CD14-positive monocyte (primary cell): ENCODE results near the gene LRRC25. TPM values are rescaled to one million over a fixed set of nuclear protein-coding genes. Genes with fewer than 3 reads are reported as not detected.

Experiments
- DNase-seq, 3 donors: peaks; one replicate each; pipeline ENCODE4 v3.0.0-alpha.2; 2011 to 2022
- H2AFZ ChIP-seq: 2 replicates; pipeline ENCODE4 v1.6.0; 2012; ENCODE audit warnings: mild to moderate bottlenecking, low read depth, low read length, inconsistent platforms; ENCODE audit not compliant: insufficient read depth, poor library complexity, severe bottlenecking
- H3K27ac ChIP-seq, 2 donors: 1 replicate in 1 of 2; 2 replicates in 1 of 2; pipeline ENCODE4 v1.5.1; 2012 to 2013; ENCODE audit warnings: low read length in 2 of 2, control low read depth in 1 of 2, inconsistent platforms in 1 of 2, low read depth in 1 of 2, mild to moderate bottlenecking in 1 of 2
- H3K27me3 ChIP-seq, 2 donors: one replicate each; pipeline versions ENCODE4 v1.6.0 to v1.6.1; 2011 to 2013; ENCODE audit warnings: low read length in 2 of 2; ENCODE audit not compliant: control insufficient read depth in 2 of 2, insufficient read depth in 2 of 2
- H3K36me3 ChIP-seq, 2 donors: replicated peaks in 1 of 2; 1 replicate in 1 of 2; 2 replicates in 1 of 2; pipeline versions ENCODE4 v1.5.1 to v1.6.1; 2012 to 2013; ENCODE audit warnings: low read length in 2 of 2, control low read depth in 1 of 2, inconsistent platforms in 1 of 2, mild to moderate bottlenecking in 1 of 2; ENCODE audit not compliant: insufficient read depth in 2 of 2, control insufficient read depth in 1 of 2
- H3K4me1 ChIP-seq, 2 donors: 1 replicate in 1 of 2; 2 replicates in 1 of 2; pipeline versions ENCODE4 v1.5.1 to v1.6.1; 2012 to 2013; ENCODE audit warnings: low read length in 2 of 2, control low read depth in 1 of 2, inconsistent platforms in 1 of 2, mild to moderate bottlenecking in 1 of 2, moderate library complexity in 1 of 2; ENCODE audit not compliant: insufficient read depth in 2 of 2, control insufficient read depth in 1 of 2
- H3K4me2 ChIP-seq: replicated peaks from 2 replicates; pipeline ENCODE3; 2012; ENCODE audit warnings: low read length, moderate library complexity, mild to moderate bottlenecking; ENCODE audit not compliant: poor library complexity, severe bottlenecking; ENCODE audit errors: extremely low read depth
- H3K4me3 ChIP-seq, 3 experiments: fragments of 200-600 bp in 1 of 3; sonication (generic) in 1 of 3; replicated peaks in 1 of 3; 1 replicate in 2 of 3; 2 replicates in 1 of 3; pipeline ENCODE4 v1.5.1; 2011 to 2013; ENCODE audit warnings: low read length in 3 of 3, mild to moderate bottlenecking in 3 of 3, control low read depth in 2 of 3, low read depth in 2 of 3, inconsistent platforms in 1 of 3, moderate library complexity in 1 of 3
- H3K79me2 ChIP-seq: 2 replicates; pipeline ENCODE4 v1.6.0; 2012; ENCODE audit warnings: mild to moderate bottlenecking, control low read depth, inconsistent platforms, low read length, moderate library complexity; ENCODE audit not compliant: insufficient read depth
- H3K9ac ChIP-seq: 2 replicates; pipeline ENCODE4 v1.6.0; 2017; ENCODE audit warnings: low read length, mild to moderate bottlenecking; ENCODE audit not compliant: insufficient read depth, poor library complexity, severe bottlenecking
- H3K9me3 ChIP-seq, 2 donors: replicated peaks in 1 of 2; 1 replicate in 1 of 2; 2 replicates in 1 of 2; pipeline versions ENCODE4 v1.5.1 to v1.6.1; 2012 to 2013; ENCODE audit warnings: low read length in 2 of 2, control low read depth in 1 of 2; ENCODE audit not compliant: control insufficient read depth in 1 of 2, insufficient read depth in 1 of 2
- H4K20me1 ChIP-seq: 2 replicates; pipeline ENCODE4 v1.6.0; 2012; ENCODE audit warnings: mild to moderate bottlenecking, low read length, control low read depth, moderate library complexity; ENCODE audit not compliant: insufficient read depth
- H3K27ac Mint-ChIP-seq, 7 donors: one replicate each; pipeline ENCODE4 v1.8.0; 2020; ENCODE audit warnings: mild to moderate bottlenecking in 7 of 7, mixed read lengths in 7 of 7, moderate library complexity in 6 of 7, inconsistent platforms in 2 of 7
- H3K27me3 Mint-ChIP-seq, 3 donors: one replicate each; pipeline ENCODE4 v1.8.0; 2021 to 2022; ENCODE audit warnings: low read depth in 3 of 3, mild to moderate bottlenecking in 3 of 3, mixed read lengths in 3 of 3, moderate library complexity in 3 of 3, inconsistent platforms in 1 of 3
- H3K36me3 Mint-ChIP-seq, 2 donors: one replicate each; pipeline ENCODE4 v1.8.0; 2020; ENCODE audit warnings: mixed read lengths in 2 of 2, inconsistent platforms in 1 of 2, mild to moderate bottlenecking in 1 of 2
- H3K4me1 Mint-ChIP-seq: one replicate; pipeline ENCODE4 v1.8.0; 2020; ENCODE audit warnings: mild to moderate bottlenecking, mixed read lengths
- H3K4me3 Mint-ChIP-seq, 2 donors: one replicate each; pipeline ENCODE4 v1.8.0; 2020; ENCODE audit warnings: mild to moderate bottlenecking in 2 of 2, mixed read lengths in 2 of 2, moderate library complexity in 1 of 2
- H3K9me3 Mint-ChIP-seq, 7 donors: one replicate each; pipeline ENCODE4 v1.8.0; 2020 to 2022; ENCODE audit warnings: mixed read lengths in 7 of 7, mild to moderate bottlenecking in 6 of 7, moderate library complexity in 6 of 7, inconsistent platforms in 2 of 7
- WGBS: methylation state at CpG from one replicate; pipeline ENCODE4 v1.1.5; 2013; ENCODE audit warnings: missing lambda C conversion rate; ENCODE audit not compliant: insufficient coverage; 5-methylcytosine and 5-hydroxymethylcytosine counted together
- intact Hi-C, 2 donors: fragments of 100-400 bp; cut with micrococcal nuclease; formaldehyde crosslinking; loops; one replicate each; pipeline versions ENCODE4 v1.15.0 to v1.15.1; 2023
- polyA plus RNA-seq, 3 donors: library from polyadenylated mRNA; depleted of rRNA in 1 of 3; unstranded in 2 of 3; stranded (reverse) in 1 of 3; fragments of 300-500 nt in 2 of 3; fragments of >200 nt in 1 of 3; fragmentation: Illumina TruSeq in 2 of 3; gene quantifications; 1 replicate in 2 of 3; 2 replicates in 1 of 3; pipeline ENCODE4 v1.2.3, GENCODE V29; 2012 to 2021
- small RNA-seq: library from RNA; depleted of rRNA; stranded (forward); fragments of <200 nt; gene quantifications from one replicate; pipeline ENCODE3, GENCODE V24; 2012; ENCODE audit warnings: low read depth; ENCODE audit not compliant: insufficient read length
- TF ChIP-seq, protein P1 (sequence below): fragments of 200-600 bp; IDR thresholded peaks from one replicate; pipeline ENCODE4 v1.8.0; 2022; ENCODE audit warnings: antibody characterized with exemption, mild to moderate bottlenecking

LRRC25 gene
- polyA plus RNA-seq, 3 donors = 173 to 581 (median 416) TPM

GRCh38 chr19:18342090-18342632 is 55.3 kb downstream of the LRRC25 start:
- peak overlapping the region; percentile 35 to 70 (median 61) for H3K27ac Mint-ChIP-seq
- H3K27me3 ChIP-seq = no peaks in the 10 kb centered on the region
- peaks cover 9% of the 10 kb centered on the region for H4K20me1 ChIP-seq
- no peak overlapping the region for H3K9ac ChIP-seq
- H3K36me3 ChIP-seq = peaks cover 10 to 28% of the 10 kb centered on the region in 2 donors
- intact Hi-C loops = loop anchor here in 1 of 2 donors (5.0 kb wide), 1 partner anchor 35 kb away; no protein-coding TSS in a partner anchor
- H3K4me3 ChIP-seq = no peak overlapping the region
- no peak for DNase-seq
- no peaks in the 10 kb centered on the region for H3K9me3 ChIP-seq
- H3K79me2 ChIP-seq = peaks cover 12% of the 10 kb centered on the region
- H3K4me2 ChIP-seq = no peak overlapping the region
- H3K27me3 Mint-ChIP-seq = peaks cover 0 to 5% (median 0%) of the 10 kb centered on the region in 3 donors
- peaks cover 36 to 38% of the 10 kb centered on the region in 2 donors for H3K4me1 ChIP-seq
- H3K4me3 Mint-ChIP-seq = peak overlapping the region in 1 of 2 donors; percentile 20
- no peak overlapping the region for H3K27ac ChIP-seq
- WGBS = 62% methylated on average over 7 of the region's 8 CpGs
- TF ChIP-seq, protein P1, sequence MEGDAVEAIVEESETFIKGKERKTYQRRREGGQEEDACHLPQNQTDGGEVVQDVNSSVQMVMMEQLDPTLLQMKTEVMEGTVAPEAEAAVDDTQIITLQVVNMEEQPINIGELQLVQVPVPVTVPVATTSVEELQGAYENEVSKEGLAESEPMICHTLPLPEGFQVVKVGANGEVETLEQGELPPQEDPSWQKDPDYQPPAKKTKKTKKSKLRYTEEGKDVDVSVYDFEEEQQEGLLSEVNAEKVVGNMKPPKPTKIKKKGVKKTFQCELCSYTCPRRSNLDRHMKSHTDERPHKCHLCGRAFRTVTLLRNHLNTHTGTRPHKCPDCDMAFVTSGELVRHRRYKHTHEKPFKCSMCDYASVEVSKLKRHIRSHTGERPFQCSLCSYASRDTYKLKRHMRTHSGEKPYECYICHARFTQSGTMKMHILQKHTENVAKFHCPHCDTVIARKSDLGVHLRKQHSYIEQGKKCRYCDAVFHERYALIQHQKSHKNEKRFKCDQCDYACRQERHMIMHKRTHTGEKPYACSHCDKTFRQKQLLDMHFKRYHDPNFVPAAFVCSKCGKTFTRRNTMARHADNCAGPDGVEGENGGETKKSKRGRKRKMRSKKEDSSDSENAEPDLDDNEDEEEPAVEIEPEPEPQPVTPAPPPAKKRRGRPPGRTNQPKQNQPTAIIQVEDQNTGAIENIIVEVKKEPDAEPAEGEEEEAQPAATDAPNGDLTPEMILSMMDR = no peak
- H2AFZ ChIP-seq = no peak overlapping the region
- H3K4me1 Mint-ChIP-seq = peaks cover 46% of the 10 kb centered on the region
- H3K36me3 Mint-ChIP-seq = peaks cover 36 to 48% of the 10 kb centered on the region in 2 donors
- no peaks in the 10 kb centered on the region for H3K9me3 Mint-ChIP-seq

Small RNA genes lying within 50 kb of the gene (small RNA-seq; reads per million reads assigned to genes)
- not detected for gene MIR3189

Other genes starting within 250 kb of the LRRC25 start
- 1 to 10 TPM in 2 of 3 donors, under 1 TPM in 1; 0.99 to 7.7 (median 2.0) TPM for gene PIK3R2, start 244.5 kb downstream of the LRRC25 start, polyA plus RNA-seq
- gene IFI30, start 223.8 kb downstream of the LRRC25 start, polyA plus RNA-seq = 1,000 to 10,000 TPM; 3,608 to 6,022 (median 4,550) TPM
- 10 to 100 TPM; 14.3 to 20.2 (median 15.0) TPM for gene MPV17L2, start 204.4 kb downstream of the LRRC25 start, polyA plus RNA-seq
- 1 to 10 TPM in 1 of 3 donors, under 1 TPM in 2; 0.55 to 8.7 (median 0.56) TPM for gene RAB3A, start 193.6 kb downstream of the LRRC25 start, polyA plus RNA-seq
- not detected for gene PDE4C, start 171.2 kb downstream of the LRRC25 start, polyA plus RNA-seq
- gene IQCN, start 123.2 kb downstream of the LRRC25 start, polyA plus RNA-seq = 1 to 10 TPM in 1 of 3 donors, not detected in 2; 6.9 TPM
- 1,000 to 10,000 TPM in 1 of 3 donors, 10 to 100 TPM in 2; 22.5 to 1,792 (median 86.9) TPM for gene JUND, start 116.0 kb downstream of the LRRC25 start, polyA plus RNA-seq
- 100 to 1,000 TPM in 1 of 3 donors, 10 to 100 TPM in 2; 66.5 to 143 (median 97.0) TPM for gene LSM4, start 74.5 kb downstream of the LRRC25 start, polyA plus RNA-seq
- 10 to 100 TPM; 10.3 to 25.1 (median 10.3) TPM for gene PGPEP1, start 57.0 kb downstream of the LRRC25 start, polyA plus RNA-seq
- gene GDF15, start 11.5 kb downstream of the LRRC25 start, polyA plus RNA-seq = under 1 TPM in 1 of 3 donors, not detected in 2; 0.36 TPM
- gene SSBP4, start 21.8 kb upstream of the LRRC25 start, polyA plus RNA-seq = 10 to 100 TPM; 38.5 to 74.5 (median 48.3) TPM
- gene ISYNA1, start 40.5 kb upstream of the LRRC25 start, polyA plus RNA-seq = 1 to 10 TPM in 1 of 3 donors, not detected in 2; 3.7 TPM
- gene ELL, start 124.4 kb upstream of the LRRC25 start, polyA plus RNA-seq = 10 to 100 TPM; 12.2 to 35.3 (median 12.6) TPM
- 100 to 1,000 TPM in 1 of 3 donors, 10 to 100 TPM in 2; 78.0 to 159 (median 81.2) TPM for gene FKBP8, start 146.0 kb upstream of the LRRC25 start, polyA plus RNA-seq
- gene KXD1, start 160.2 kb upstream of the LRRC25 start, polyA plus RNA-seq = 100 to 1,000 TPM in 1 of 3 donors, 10 to 100 TPM in 2; 74.4 to 194 (median 87.9) TPM
- gene UBA52, start 174.2 kb upstream of the LRRC25 start, polyA plus RNA-seq = 1,000 to 10,000 TPM in 1 of 3 donors, 100 to 1,000 TPM in 2; 832 to 3,024 (median 896) TPM
- gene REX1BD, start 191.2 kb upstream of the LRRC25 start, polyA plus RNA-seq = 100 to 1,000 TPM in 2 of 3 donors, 10 to 100 TPM in 1; 83.7 to 141 (median 122) TPM
- gene CRLF1, start 209.2 kb upstream of the LRRC25 start, polyA plus RNA-seq = under 1 TPM in 1 of 3 donors, not detected in 2; 0.19 TPM
- gene TMEM59L, start 215.2 kb upstream of the LRRC25 start, polyA plus RNA-seq = not detected
- 1 to 10 TPM; 1.6 to 3.2 (median 2.0) TPM for gene KLHL26, start 239.4 kb upstream of the LRRC25 start, polyA plus RNA-seq